Right lobe of liver (tissue), 4 donors: ENCODE measurements around the gene ADGRG6.

Experiments
- POLR2A ChIP-seq: fragments of 450-650 bp; IDR thresholded peaks from one replicate; pipeline ENCODE4 v1.6.1; 2017; ENCODE audit warnings: antibody characterized with exemption, mild to moderate bottlenecking
- TF ChIP-seq, protein P1 (sequence below), 4 donors: fragments of 200-600 bp in 3 of 4; fragments of 450-650 bp in 1 of 4; IDR thresholded peaks; one replicate each; pipeline versions ENCODE4 v1.5.1 to v1.8.0; 2016 to 2022; ENCODE audit warnings: antibody characterized with exemption in 4 of 4, mild to moderate bottlenecking in 2 of 4
- donor health status: DM: no; HTN: no; CAD: no.
- donor health status: DM: no; HTN: no; CAD: no.
- donor health status: DM: no; HTN: yes; CAD: no.

DNA sequence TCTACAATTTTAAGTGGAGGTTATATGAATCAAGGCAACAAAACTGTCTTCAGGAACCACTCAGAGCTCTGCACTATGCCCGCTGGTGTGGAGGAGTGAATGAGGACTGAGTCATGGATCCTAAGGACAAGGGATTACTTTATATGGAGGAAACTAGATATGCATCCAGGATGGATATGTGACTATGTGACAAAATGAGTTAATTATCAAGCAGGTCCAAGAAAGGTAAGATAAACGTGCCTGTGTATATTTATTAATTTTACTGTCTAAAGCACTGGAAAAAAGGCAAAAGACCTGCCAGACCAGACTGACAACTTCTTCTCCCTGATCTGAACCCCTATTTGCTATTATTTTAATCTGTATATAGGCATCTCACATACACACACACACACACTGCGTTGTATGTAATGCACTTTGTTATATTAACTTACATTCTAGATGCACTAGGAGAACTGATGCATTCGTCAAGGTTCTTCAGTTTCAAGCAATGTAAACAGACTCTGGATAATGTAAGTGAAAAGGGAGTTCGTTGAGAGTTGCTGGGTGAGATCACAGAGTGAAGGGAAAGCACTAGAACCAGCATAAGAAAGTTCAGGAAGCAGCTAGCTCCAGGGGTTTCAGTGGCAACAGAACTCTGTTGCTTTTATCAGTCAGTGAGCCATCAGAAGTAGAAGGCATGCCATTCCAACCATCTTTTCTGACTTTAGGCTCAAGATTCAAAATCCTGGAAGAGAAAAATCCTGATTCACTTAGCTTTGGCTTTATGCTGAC is 26.4 kb upstream of the ADGRG6 start:
- TF ChIP-seq, protein P1, sequence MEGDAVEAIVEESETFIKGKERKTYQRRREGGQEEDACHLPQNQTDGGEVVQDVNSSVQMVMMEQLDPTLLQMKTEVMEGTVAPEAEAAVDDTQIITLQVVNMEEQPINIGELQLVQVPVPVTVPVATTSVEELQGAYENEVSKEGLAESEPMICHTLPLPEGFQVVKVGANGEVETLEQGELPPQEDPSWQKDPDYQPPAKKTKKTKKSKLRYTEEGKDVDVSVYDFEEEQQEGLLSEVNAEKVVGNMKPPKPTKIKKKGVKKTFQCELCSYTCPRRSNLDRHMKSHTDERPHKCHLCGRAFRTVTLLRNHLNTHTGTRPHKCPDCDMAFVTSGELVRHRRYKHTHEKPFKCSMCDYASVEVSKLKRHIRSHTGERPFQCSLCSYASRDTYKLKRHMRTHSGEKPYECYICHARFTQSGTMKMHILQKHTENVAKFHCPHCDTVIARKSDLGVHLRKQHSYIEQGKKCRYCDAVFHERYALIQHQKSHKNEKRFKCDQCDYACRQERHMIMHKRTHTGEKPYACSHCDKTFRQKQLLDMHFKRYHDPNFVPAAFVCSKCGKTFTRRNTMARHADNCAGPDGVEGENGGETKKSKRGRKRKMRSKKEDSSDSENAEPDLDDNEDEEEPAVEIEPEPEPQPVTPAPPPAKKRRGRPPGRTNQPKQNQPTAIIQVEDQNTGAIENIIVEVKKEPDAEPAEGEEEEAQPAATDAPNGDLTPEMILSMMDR (IDR thresholded peaks at IDR 0.05), result no peak
- TF ChIP-seq POLR2A, result no peak
